GM19193 (cell line): ENCODE results near the gene MDC1.

Experiments
- POLR2A ChIP-seq: IDR thresholded peaks from 4 replicates; pipeline ENCODE4 v1.6.1; 2011; ENCODE audit not compliant: insufficient read depth, insufficient read length; ENCODE audit errors: extremely low read depth

MDC1 gene

GRCh38 chr6:30735668-30736314 lies 18.7 kb upstream of the MDC1 start:
- no peak for TF ChIP-seq POLR2A

GRCh38 chr6:30732237-30732943 lies 15.3 kb upstream of the MDC1 start:
- no peak for TF ChIP-seq POLR2A

- no peak for TF ChIP-seq POLR2A
These were observed 13.7 kb upstream of the MDC1 start for GRCh38 chr6:30730601-30731435.

- no peak for TF ChIP-seq POLR2A
These were observed 11.0 kb upstream of the MDC1 start for GRCh38 chr6:30727920-30728553.

GRCh38 chr6:30726506-30727413 lies 9.7 kb upstream of the MDC1 start:
- no peak for TF ChIP-seq POLR2A

GRCh38 chr6:30725713-30726505 lies 8.8 kb upstream of the MDC1 start:
- no peak for TF ChIP-seq POLR2A

GRCh38 chr6:30724906-30725667 lies 8.0 kb upstream of the MDC1 start:
- TF ChIP-seq POLR2A: no peak

- peak; percentile 45 for TF ChIP-seq POLR2A
These were observed 5.4 kb upstream of the MDC1 start for GRCh38 chr6:30722280-30723112.

GRCh38 chr6:30721198-30722024 lies 4.3 kb upstream of the MDC1 start:
- peak; percentile 70 for TF ChIP-seq POLR2A

- no peak for TF ChIP-seq POLR2A
These were observed 3.7 kb upstream of the MDC1 start for GRCh38 chr6:30720738-30721197.
